GM12878 (cell line): Measurements from ENCODE around the gene KLHDC1. TPM values are rescaled to one million over a fixed set of nuclear protein-coding genes. Genes with fewer than 3 reads are reported as not detected.

Experiments
- ATAC-seq: fragments of 200-7000 bp; cut with Tn5 transposase; 3 replicates; pipeline ENCODE4 v1.9.1; 2020; ENCODE audit warnings: mild to moderate bottlenecking, moderate library complexity
- BruUV-seq: library from RNA; stranded (reverse); fragments of 400-500 nt; replicated peaks from 2 replicates; lab custom pipeline; 2021; lab: Mats Ljungman, UMichigan
- CTCF ChIA-PET: fragments of 300-600 bp; sonication (Branson Sonifier 250); formaldehyde crosslinking; extraction: SDS; loops from one replicate; lab custom pipeline; 2021; ENCODE audit warnings: inconsistent platforms; lab: Yijun Ruan, JAX
- POLR2A ChIA-PET: fragments of 350-600 bp; formaldehyde crosslinking; extraction: SDS; loops from one replicate; lab custom pipeline; 2021; ENCODE audit warnings: inconsistent platforms; lab: Charles Lee
- RAD21 ChIA-PET: fragments of 300-600 bp; sonication (Branson Sonifier 250); formaldehyde crosslinking; loops from one replicate; lab custom pipeline; 2023; ENCODE audit warnings: antibody characterized with exemption; ENCODE audit not compliant: unreplicated experiment; lab: Charles Lee
- SMC1A ChIA-PET: fragments of 300-600 bp; sonication (Branson Sonifier 250); formaldehyde crosslinking; loops from one replicate; lab custom pipeline; 2023; ENCODE audit not compliant: unreplicated experiment, uncharacterized antibody; lab: Charles Lee
- DNase-seq: peaks from one replicate; pipeline ENCODE4 v3.0.0-alpha.2; 2011; ENCODE audit warnings: low read depth, low spot score
- FAIRE-seq: peaks from 3 replicates; lab custom pipeline; 2011; peaks lifted over from hg19 to GRCh38; lab: Jason Lieb, UNC
- H2AFZ ChIP-seq: 2 replicates; pipeline ENCODE4 v1.6.0; 2011; ENCODE audit warnings: low read depth, low read length, control low read depth; ENCODE audit not compliant: control insufficient read depth
- H3K27ac ChIP-seq: 2 replicates; pipeline ENCODE4 v1.5.1; 2011; ENCODE audit warnings: control low read depth; ENCODE audit not compliant: control insufficient read depth, insufficient read depth
- H3K27me3 ChIP-seq, 2 experiments: replicated peaks in 1 of 2; 2 replicates each; pipeline versions ENCODE4 v1.6.0 to v1.6.1; 2011; ENCODE audit warnings: low read length in 1 of 2; ENCODE audit not compliant: control insufficient read depth in 2 of 2, insufficient read depth in 2 of 2
- H3K36me3 ChIP-seq, 2 experiments: 2 replicates each; pipeline ENCODE4 v1.5.1; 2011; ENCODE audit warnings: low read length in 1 of 2; ENCODE audit not compliant: control insufficient read depth in 2 of 2, insufficient read depth in 2 of 2
- H3K4me1 ChIP-seq: 2 replicates; pipeline ENCODE4 v1.6.1; 2011; ENCODE audit warnings: mild to moderate bottlenecking, low read length, moderate library complexity, mixed read lengths; ENCODE audit not compliant: control insufficient read depth, insufficient read depth
- H3K4me2 ChIP-seq: 2 replicates; pipeline ENCODE4 v1.6.0; 2011; ENCODE audit warnings: control low read depth; ENCODE audit not compliant: control insufficient read depth, insufficient read depth
- H3K4me3 ChIP-seq: fragments of 200-600 bp; sonication (generic); 2 replicates; pipeline ENCODE4 v1.5.1; 2016
- H3K79me2 ChIP-seq: 2 replicates; pipeline ENCODE4 v1.6.0; 2011; ENCODE audit warnings: low read length; ENCODE audit not compliant: control insufficient read depth, insufficient read depth
- H3K9ac ChIP-seq: 2 replicates; pipeline ENCODE4 v1.8.0; 2011; ENCODE audit warnings: low read length, control low read depth, mixed read lengths; ENCODE audit not compliant: control insufficient read depth, insufficient read depth
- H3K9me3 ChIP-seq: replicated peaks from 3 replicates; pipeline ENCODE4 v1.5.1; 2011; ENCODE audit warnings: mild to moderate bottlenecking, low read length; ENCODE audit not compliant: control insufficient read depth, insufficient read depth
- H4K20me1 ChIP-seq: 2 replicates; pipeline ENCODE4 v1.6.0; 2011; ENCODE audit not compliant: control insufficient read depth, insufficient read depth
- HDAC6 ChIP-seq: fragments of 200-600 bp; sonication (generic); IDR thresholded peaks from one replicate; pipeline ENCODE4 v1.8.0; 2017; ENCODE audit warnings: antibody characterized with exemption; ENCODE audit not compliant: unreplicated experiment
- MEF2A ChIP-seq: IDR thresholded peaks from 2 replicates; pipeline ENCODE4 v1.6.1; 2011; ENCODE audit warnings: low read depth, mild to moderate bottlenecking, low read length, moderate library complexity; ENCODE audit not compliant: insufficient read depth
- SRF ChIP-seq, 2 experiments: IDR thresholded peaks; 2 replicates each; pipeline ENCODE4 v1.6.1; 2011; ENCODE audit warnings: low read depth in 2 of 2, low read length in 2 of 2, mild to moderate bottlenecking in 1 of 2, moderate library complexity in 1 of 2
- SUPT20H ChIP-seq: IDR thresholded peaks from 2 replicates; pipeline ENCODE4 v1.6.1; 2011; ENCODE audit warnings: low read depth, mild to moderate bottlenecking, low read length, moderate library complexity, borderline replicate concordance; ENCODE audit not compliant: control insufficient read depth
- SUZ12 ChIP-seq: fragments of 200-600 bp; sonication (generic); IDR thresholded peaks from one replicate; pipeline ENCODE4 v1.6.1; 2018; ENCODE audit warnings: antibody characterized with exemption, mild to moderate bottlenecking; ENCODE audit not compliant: unreplicated experiment
- WGBS: methylation state at CpG from one replicate; pipeline ENCODE4 v1.1.6; 2016; ENCODE audit warnings: low lambda C conversion rate; ENCODE audit not compliant: insufficient replicate concordance, insufficient coverage; ENCODE audit errors: missing lambda C conversion rate; 5-methylcytosine and 5-hydroxymethylcytosine counted together
- in situ Hi-C: fragments of 300-500 bp; cut with MboI; formaldehyde crosslinking; loops from 9 replicates; pipeline ENCODE4 v1.14.3; 2018; ENCODE audit warnings: mixed read lengths
- intact Hi-C: fragments of 100-400 bp; cut with micrococcal nuclease; formaldehyde crosslinking; loops from one replicate; pipeline ENCODE4 v1.14.2; 2022; ENCODE audit not compliant: unreplicated experiment
- polyA plus RNA-seq, 11 experiments: library from polyadenylated mRNA; depleted of rRNA in 4 of 11; unstranded in 6 of 11; stranded (reverse) in 5 of 11; fragments of >200 nt; fragmentation: Nextera tagmentation in 4 of 11; fragmentation: Illumina TruSeq in 1 of 11; extraction: Ambion mirVana in 4 of 11; extraction: Trizol in 1 of 11; gene quantifications; 1 replicate in 1 of 11; 2 replicates in 10 of 11; pipeline versions ENCODE4 v1.2.1 to v1.2.3, GENCODE V29; 2011 to 2016; ENCODE audit warnings: inconsistent platforms in 2 of 11, missing spikeins in 2 of 11, low read depth in 1 of 11
- total RNA-seq, 4 experiments: library from RNA; depleted of rRNA in 3 of 4; stranded (reverse); fragments of >200 nt in 3 of 4; fragmentation: Illumina TruSeq in 1 of 4; extraction: Trizol in 1 of 4; gene quantifications; 2 replicates each; pipeline versions ENCODE4 v1.2.1 to v1.2.3, GENCODE V29; 2013 to 2021
- TF ChIP-seq, protein P1 (sequence below): fragments of 450-650 bp; IDR thresholded peaks from 2 replicates; pipeline ENCODE4 v1.6.1; 2017; ENCODE audit warnings: mild to moderate bottlenecking, low read depth, inconsistent platforms; ENCODE audit not compliant: poor library complexity, severe bottlenecking
- TF ChIP-seq, protein P2 (sequence below): fragments of 450-650 bp; IDR thresholded peaks from 2 replicates; pipeline ENCODE4 v1.6.1; 2017; ENCODE audit warnings: antibody characterized with exemption, mild to moderate bottlenecking, moderate library complexity

Gene KLHDC1
- total and polyA plus RNA-seq, 10 of the 15 experiments (the other 5 are each of a cell fraction or from before 2014, with no cell fraction given) = 0.22 to 0.98 (median 0.55) TPM

DNA sequence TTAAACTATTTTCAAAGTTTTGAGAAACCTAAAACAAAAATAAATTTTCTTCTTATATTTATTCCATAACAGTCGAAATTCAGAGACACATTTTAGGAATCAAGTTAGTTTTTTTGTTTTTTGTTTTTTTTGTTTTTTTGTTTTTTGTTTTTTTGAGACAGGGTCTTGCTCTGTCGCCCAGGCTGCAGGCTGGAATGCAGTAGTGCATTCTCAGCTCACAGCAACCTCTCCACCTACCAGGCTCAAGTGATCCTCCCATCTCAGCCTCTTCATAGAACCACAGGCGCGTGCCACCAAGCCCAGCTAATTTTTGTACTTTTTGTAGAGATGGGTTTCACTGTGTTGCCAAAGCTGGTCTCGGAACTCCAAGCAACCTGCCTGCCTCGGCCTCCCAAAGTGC is 39.4 kb upstream of the KLHDC1 start:
- no peaks in the 10 kb centered on the region for H4K20me1 ChIP-seq
- no peak overlapping the region for H3K4me2 ChIP-seq
- FAIRE-seq (no peak), DNase-seq (no peak), ATAC-seq (no peak)
- H3K4me3 ChIP-seq = no peak overlapping the region
- 89% methylated on average over 6 of the region's 6 CpGs for WGBS
- no peaks in the 10 kb centered on the region for H3K9me3 ChIP-seq
- H3K4me1 ChIP-seq = no peaks in the 10 kb centered on the region
- no peak overlapping the region for H2AFZ ChIP-seq
- SMC1A ChIA-PET = no interaction called here
- no peaks in the 10 kb centered on the region for H3K79me2 ChIP-seq
- BruUV-seq = no TSS peak
- intact Hi-C loops = no loop called here
- no peaks in the 10 kb centered on the region for H3K27me3 ChIP-seq
- H3K36me3 ChIP-seq = peaks cover 1 to 2% of the 10 kb centered on the region in 2 experiments; a peak in 1 of 4 replicates
- POLR2A ChIA-PET = no interaction called here
- in situ Hi-C loops = no loop called here
- RAD21 ChIA-PET = no interaction called here
- H3K9ac ChIP-seq = no peak overlapping the region
- no peak for TF ChIP-seq SUPT20H
- no peak for TF ChIP-seq SRF (IDR thresholded peaks at IDR 0.05; ENCODE audit: low read depth in 2 of 2, low read length in 2 of 2)
- no peak for TF ChIP-seq MEF2A
- no peak for TF ChIP-seq HDAC6
- TF ChIP-seq SUZ12 = no peak
- H3K27ac ChIP-seq = no peak overlapping the region
- CTCF ChIA-PET = no interaction called here

DNA sequence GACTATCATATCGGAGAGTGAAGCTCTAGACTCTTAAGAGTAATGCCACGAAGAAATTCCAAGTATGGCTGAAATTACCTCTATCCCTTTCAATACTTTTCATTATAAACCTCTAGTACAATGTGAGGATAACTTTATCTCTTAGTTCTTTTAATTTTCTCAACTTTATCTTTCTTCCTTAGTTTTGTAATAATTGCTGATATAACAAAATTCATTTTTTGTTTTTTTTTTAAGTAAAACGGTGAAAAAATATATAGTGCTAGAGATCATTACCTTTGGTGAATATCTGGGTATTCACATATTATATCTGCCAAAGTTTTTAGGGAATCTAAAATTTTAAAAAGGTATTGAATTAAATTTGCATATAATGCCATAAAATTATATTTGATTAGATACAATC is 38.4 kb upstream of the KLHDC1 start:
- TF ChIP-seq, protein P1, sequence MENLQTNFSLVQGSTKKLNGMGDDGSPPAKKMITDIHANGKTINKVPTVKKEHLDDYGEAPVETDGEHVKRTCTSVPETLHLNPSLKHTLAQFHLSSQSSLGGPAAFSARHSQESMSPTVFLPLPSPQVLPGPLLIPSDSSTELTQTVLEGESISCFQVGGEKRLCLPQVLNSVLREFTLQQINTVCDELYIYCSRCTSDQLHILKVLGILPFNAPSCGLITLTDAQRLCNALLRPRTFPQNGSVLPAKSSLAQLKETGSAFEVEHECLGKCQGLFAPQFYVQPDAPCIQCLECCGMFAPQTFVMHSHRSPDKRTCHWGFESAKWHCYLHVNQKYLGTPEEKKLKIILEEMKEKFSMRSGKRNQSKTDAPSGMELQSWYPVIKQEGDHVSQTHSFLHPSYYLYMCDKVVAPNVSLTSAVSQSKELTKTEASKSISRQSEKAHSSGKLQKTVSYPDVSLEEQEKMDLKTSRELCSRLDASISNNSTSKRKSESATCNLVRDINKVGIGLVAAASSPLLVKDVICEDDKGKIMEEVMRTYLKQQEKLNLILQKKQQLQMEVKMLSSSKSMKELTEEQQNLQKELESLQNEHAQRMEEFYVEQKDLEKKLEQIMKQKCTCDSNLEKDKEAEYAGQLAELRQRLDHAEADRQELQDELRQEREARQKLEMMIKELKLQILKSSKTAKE = no peak
- TF ChIP-seq, protein P2, sequence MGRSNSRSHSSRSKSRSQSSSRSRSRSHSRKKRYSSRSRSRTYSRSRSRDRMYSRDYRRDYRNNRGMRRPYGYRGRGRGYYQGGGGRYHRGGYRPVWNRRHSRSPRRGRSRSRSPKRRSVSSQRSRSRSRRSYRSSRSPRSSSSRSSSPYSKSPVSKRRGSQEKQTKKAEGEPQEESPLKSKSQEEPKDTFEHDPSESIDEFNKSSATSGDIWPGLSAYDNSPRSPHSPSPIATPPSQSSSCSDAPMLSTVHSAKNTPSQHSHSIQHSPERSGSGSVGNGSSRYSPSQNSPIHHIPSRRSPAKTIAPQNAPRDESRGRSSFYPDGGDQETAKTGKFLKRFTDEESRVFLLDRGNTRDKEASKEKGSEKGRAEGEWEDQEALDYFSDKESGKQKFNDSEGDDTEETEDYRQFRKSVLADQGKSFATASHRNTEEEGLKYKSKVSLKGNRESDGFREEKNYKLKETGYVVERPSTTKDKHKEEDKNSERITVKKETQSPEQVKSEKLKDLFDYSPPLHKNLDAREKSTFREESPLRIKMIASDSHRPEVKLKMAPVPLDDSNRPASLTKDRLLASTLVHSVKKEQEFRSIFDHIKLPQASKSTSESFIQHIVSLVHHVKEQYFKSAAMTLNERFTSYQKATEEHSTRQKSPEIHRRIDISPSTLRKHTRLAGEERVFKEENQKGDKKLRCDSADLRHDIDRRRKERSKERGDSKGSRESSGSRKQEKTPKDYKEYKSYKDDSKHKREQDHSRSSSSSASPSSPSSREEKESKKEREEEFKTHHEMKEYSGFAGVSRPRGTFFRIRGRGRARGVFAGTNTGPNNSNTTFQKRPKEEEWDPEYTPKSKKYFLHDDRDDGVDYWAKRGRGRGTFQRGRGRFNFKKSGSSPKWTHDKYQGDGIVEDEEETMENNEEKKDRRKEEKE = no peak
- DNase-seq (no peak), FAIRE-seq (no peak), ATAC-seq (no peak)
- in situ Hi-C loops = no loop called here
- Histone ChIP-seq H3K27ac (no peak overlapping the region), H4K20me1 (no peaks in the 10 kb centered on the region), H3K4me2 (no peak overlapping the region), H3K4me3 (no peak overlapping the region), H3K9me3 (no peaks in the 10 kb centered on the region), H3K27me3 (no peaks in the 10 kb centered on the region), H3K4me1 (no peaks in the 10 kb centered on the region), H2AFZ (no peak overlapping the region), H3K36me3 (peaks cover 1 to 2% of the 10 kb centered on the region in 2 experiments; a peak in 1 of 4 replicates), H3K79me2 (no peaks in the 10 kb centered on the region), H3K9ac (no peak overlapping the region)
- BruUV-seq = no TSS peak
- 95% methylated on average over 3 of the region's 3 CpGs for WGBS
- SMC1A ChIA-PET = interaction anchor here (1.4 kb wide), 1 partner anchor 16 kb away, joined by 3 read pairs; no protein-coding TSS in a partner anchor
- CTCF ChIA-PET = interaction anchor here (0.9 kb wide), 1 partner anchor 116 kb away, joined by 3 read pairs; no protein-coding TSS in a partner anchor
- intact Hi-C loops = no loop called here
- RAD21 ChIA-PET = no interaction called here
- POLR2A ChIA-PET = no interaction called here
